Sigmoid colon (tissue), 7 donors: ENCODE data around the gene GPC5. TPM values are rescaled to one million over a fixed set of nuclear protein-coding genes. Genes with fewer than 3 reads are reported as not detected.

Source experiments
- DNase-seq: peaks from one replicate; pipeline ENCODE4 v3.0.0-alpha.2; 2019
- H3K27ac ChIP-seq, 4 donors: fragments of 200-600 bp; sonication (generic); one replicate each; pipeline ENCODE4 v1.5.1; 2016 to 2019; ENCODE audit warnings: mild to moderate bottlenecking in 1 of 4
- H3K27me3 ChIP-seq, 3 donors: fragments of 200-600 bp; sonication (generic); one replicate each; pipeline ENCODE4 v1.5.1; 2019; ENCODE audit warnings: mild to moderate bottlenecking in 1 of 3
- H3K36me3 ChIP-seq, 4 donors: fragments of 200-600 bp; sonication (generic); one replicate each; pipeline ENCODE4 v1.5.1; 2016 to 2019
- H3K4me1 ChIP-seq, 4 donors: fragments of 200-600 bp; sonication (generic); one replicate each; pipeline ENCODE4 v1.5.1; 2017 to 2019
- H3K4me3 ChIP-seq, 4 donors: fragments of 200-600 bp; sonication (generic); one replicate each; pipeline ENCODE4 v1.5.1; 2017 to 2019; ENCODE audit warnings: mild to moderate bottlenecking in 2 of 4, moderate library complexity in 1 of 4
- H3K9me3 ChIP-seq, 4 donors: fragments of 200-600 bp in 3 of 4; sonication (generic) in 3 of 4; one replicate each; pipeline versions ENCODE4 v1.5.1 to v1.6.1; 2013 to 2019
- CTCF ChIP-seq, 4 experiments: fragments of 450-650 bp in 3 of 4; fragments of 200-600 bp in 1 of 4; IDR thresholded peaks; one replicate each; pipeline ENCODE4 v1.5.1; 2016 to 2019; ENCODE audit warnings: antibody characterized with exemption in 4 of 4, mild to moderate bottlenecking in 3 of 4, moderate library complexity in 2 of 4
- EP300 ChIP-seq, 4 donors: sonication (generic); formaldehyde crosslinking; IDR thresholded peaks; one replicate each; pipeline ENCODE4 v1.6.1; 2017; ENCODE audit warnings: antibody characterized with exemption in 4 of 4
- POLR2A ChIP-seq, 2 donors: fragments of 450-650 bp; IDR thresholded peaks; one replicate each; pipeline ENCODE4 v1.6.1; 2016; ENCODE audit warnings: antibody characterized with exemption in 2 of 2, mild to moderate bottlenecking in 2 of 2, moderate library complexity in 2 of 2
- POLR2AphosphoS5 ChIP-seq, 4 donors: sonication (generic); formaldehyde crosslinking; IDR thresholded peaks; one replicate each; pipeline ENCODE4 v1.6.1; 2017; ENCODE audit warnings: antibody characterized with exemption in 4 of 4
- WGBS, 2 donors: extraction: QIAGEN DNeasy Blood & Tissue Kit; methylation state at CpG; one replicate each; pipeline ENCODE4 v1.1.7; 2013; 5-methylcytosine and 5-hydroxymethylcytosine counted together
- intact Hi-C: fragments of 100-400 bp; cut with DNase I; formaldehyde crosslinking; loops from one replicate; pipeline ENCODE4 v1.15.1; 2023
- polyA plus RNA-seq, 3 donors: library from polyadenylated mRNA; stranded (reverse); fragments of 200-250 nt; gene quantifications; one replicate each; pipeline ENCODE4 v1.2.3, GENCODE V29; 2013
- total RNA-seq, 4 donors: library from RNA; depleted of rRNA; stranded (reverse); fragments of >200 nt; gene quantifications; one replicate each; pipeline ENCODE4 v1.1.0, GENCODE V29; 2016
- donor health status: healthy with polysubstance abuse.
- donor health status: Bipolar disorder and iron deficiency.
- donor health status: healthy.

The GPC5 gene
- total and polyA plus RNA-seq, 7 donors = 0.39 to 3.9 (median 2.9) TPM; not detected in 2

GRCh38 chr13:92640936-92641335 is 1242.5 kb downstream of the GPC5 start:
- Histone ChIP-seq H3K27me3 (no peaks in the 10 kb centered on the region), H3K4me3 (no peak overlapping the region), H3K36me3 (no peaks in the 10 kb centered on the region), H3K9me3 (no peaks in the 10 kb centered on the region), H3K4me1 (no peaks in the 10 kb centered on the region), H3K27ac (no peak overlapping the region)
- 87 to 88% methylated on average over 5 of the region's 5 CpGs for WGBS, 2 donors
- intact Hi-C loops = no loop called here
- DNase-seq = no peak
- TF ChIP-seq CTCF (IDR thresholded peaks at IDR 0.05) = no peak
- no peak for TF ChIP-seq EP300 (IDR thresholded peaks at IDR 0.05)
- TF ChIP-seq POLR2A (IDR thresholded peaks at IDR 0.05) = no peak
- no peak for TF ChIP-seq POLR2AphosphoS5 (IDR thresholded peaks at IDR 0.05)

GRCh38 chr13:92649140-92649813 is 1250.9 kb downstream of the GPC5 start:
- no peak overlapping the region for H3K4me3 ChIP-seq
- intact Hi-C loops = no loop called here
- no peaks in the 10 kb centered on the region for H3K36me3 ChIP-seq
- no peaks in the 10 kb centered on the region for H3K9me3 ChIP-seq
- H3K4me1 ChIP-seq = no peaks in the 10 kb centered on the region
- H3K27ac ChIP-seq = no peak overlapping the region
- no peak for DNase-seq
- no peaks in the 10 kb centered on the region for H3K27me3 ChIP-seq
- TF ChIP-seq EP300 (IDR thresholded peaks at IDR 0.05) (no peak), CTCF (IDR thresholded peaks at IDR 0.05) (no peak), POLR2A (IDR thresholded peaks at IDR 0.05) (no peak), POLR2AphosphoS5 (IDR thresholded peaks at IDR 0.05) (no peak)

GRCh38 chr13:92656103-92656502 is 1257.7 kb downstream of the GPC5 start:
- H3K4me1 ChIP-seq = no peaks in the 10 kb centered on the region
- no peaks in the 10 kb centered on the region for H3K27me3 ChIP-seq
- intact Hi-C loops = no loop called here
- TF ChIP-seq EP300 (IDR thresholded peaks at IDR 0.05) (no peak), POLR2AphosphoS5 (IDR thresholded peaks at IDR 0.05) (no peak), CTCF (IDR thresholded peaks at IDR 0.05) (no peak), POLR2A (IDR thresholded peaks at IDR 0.05) (no peak)
- 90 to 95% methylated on average over 1 of the region's 1 CpG for WGBS, 2 donors
- H3K36me3 ChIP-seq = no peaks in the 10 kb centered on the region
- no peak for DNase-seq
- H3K27ac ChIP-seq = no peak overlapping the region
- no peak overlapping the region for H3K4me3 ChIP-seq
- H3K9me3 ChIP-seq = no peaks in the 10 kb centered on the region

GRCh38 chr13:92656648-92657047 is 1258.2 kb downstream of the GPC5 start:
- Histone ChIP-seq H3K27me3 (no peaks in the 10 kb centered on the region), H3K4me3 (no peak overlapping the region), H3K9me3 (no peaks in the 10 kb centered on the region), H3K4me1 (no peaks in the 10 kb centered on the region), H3K36me3 (no peaks in the 10 kb centered on the region), H3K27ac (no peak overlapping the region)
- TF ChIP-seq EP300 (IDR thresholded peaks at IDR 0.05) (no peak), POLR2A (IDR thresholded peaks at IDR 0.05) (no peak), POLR2AphosphoS5 (IDR thresholded peaks at IDR 0.05) (no peak), CTCF (IDR thresholded peaks at IDR 0.05) (no peak)
- DNase-seq = no peak
- intact Hi-C loops = no loop called here
- WGBS, 2 donors = 76 to 90% methylated on average over 7 of the region's 7 CpGs

- H3K27ac ChIP-seq = no peak overlapping the region
- H3K4me3 ChIP-seq = no peak overlapping the region
- no peak for DNase-seq
- no peaks in the 10 kb centered on the region for H3K36me3 ChIP-seq
- H3K27me3 ChIP-seq = no peaks in the 10 kb centered on the region
- intact Hi-C loops = no loop called here
- no peak for TF ChIP-seq CTCF (IDR thresholded peaks at IDR 0.05)
- no peak for TF ChIP-seq POLR2AphosphoS5 (IDR thresholded peaks at IDR 0.05)
- TF ChIP-seq EP300 (IDR thresholded peaks at IDR 0.05) = no peak
- no peak for TF ChIP-seq POLR2A (IDR thresholded peaks at IDR 0.05)
- no peaks in the 10 kb centered on the region for H3K9me3 ChIP-seq
- no peaks in the 10 kb centered on the region for H3K4me1 ChIP-seq
Measured at GRCh38 chr13:92657565-92657964, 1259.1 kb downstream of the GPC5 start.
